Fibroblast of pulmonary artery (primary cell): Measurements from ENCODE around the gene MAN1C1.

Experiments used
- DNase-seq: peaks from one replicate; pipeline ENCODE4 v3.0.0-alpha.2; 2010; ENCODE audit warnings: low read depth
- H3K4me3 ChIP-seq: replicated peaks from 2 replicates; pipeline ENCODE4 v1.5.1; 2011; ENCODE audit warnings: low read depth, mild to moderate bottlenecking, control low read depth, low read length, moderate library complexity
- CTCF ChIP-seq: IDR thresholded peaks from 2 replicates; pipeline ENCODE4 v1.5.1; 2011; ENCODE audit warnings: mild to moderate bottlenecking, control low read depth, low read length, inconsistent platforms; ENCODE audit errors: missing control alignments

The MAN1C1 gene

GRCh38 chr1:25795946-25796810, 179.6 kb downstream of the MAN1C1 start:
- DNase-seq: no peak
- TF ChIP-seq CTCF: no peak
- H3K4me3 ChIP-seq: no peak overlapping the region

- peak; percentile 83 for TF ChIP-seq CTCF
- H3K4me3 ChIP-seq: no peak overlapping the region
- peak; percentile 82 for DNase-seq
Measured at GRCh38 chr1:25796811-25797458, 180.3 kb downstream of the MAN1C1 start.

- H3K4me3 ChIP-seq: no peak overlapping the region
- DNase-seq: peak; percentile 32
Measured at GRCh38 chr1:25797939-25798338, 181.3 kb downstream of the MAN1C1 start.

GRCh38 chr1:25798666-25799351, 182.2 kb downstream of the MAN1C1 start:
- no peak for TF ChIP-seq CTCF
- no peak overlapping the region for H3K4me3 ChIP-seq
- DNase-seq: no peak

More at GRCh38 chr1:25797939-25798338, 181.3 kb downstream of the MAN1C1 start:
- peak; percentile 58 for TF ChIP-seq CTCF

GRCh38 chr1:25799352-25799934, 182.9 kb downstream of the MAN1C1 start:
- DNase-seq: no peak
- TF ChIP-seq CTCF: no peak
- H3K4me3 ChIP-seq: peak overlapping the region; percentile 50

GRCh38 chr1:25799935-25800702, 183.5 kb downstream of the MAN1C1 start, which contains the start of gene SELENON:
TSS of gene SELENON (plus strand) at chr1:25800193. CDS start at chr1:25800231, 38 bp downstream.
- no peak for TF ChIP-seq CTCF
- peak within 1 kb of the TSS; percentile 66 for H3K4me3 ChIP-seq
- DNase-seq: peak; percentile 54
